ENCODE measurements around the gene GARIN5B.
A peak's percentile ranks its signal among the peaks of the same experiment; 100 is the strongest.

GARIN5B gene

GRCh38 chr19:55400281-55401087 is 37.4 kb upstream of the GARIN5B start:
- Histone ChIP-seq H3K27ac (ENCODE audit: low read length) (no peak overlapping the region), H3K36me3 (ENCODE audit: control insufficient read depth in 1 of 2, insufficient read depth in 2 of 2, low read length in 2 of 2) (peaks cover 31 to 35% of the 10 kb centered on the region in 2 donors), H3K4me3 (ENCODE audit: low read depth in 1 of 2, low read length in 2 of 2) (no peak overlapping the region), H3K4me1 (ENCODE audit: control insufficient read depth in 1 of 2, insufficient read depth in 2 of 2, low read length in 2 of 2) (peaks cover 0 to under 1% of the 10 kb centered on the region in 2 donors), H3K27me3 (ENCODE audit: low read depth, low read length) (no peaks in the 10 kb centered on the region), H3K9me3 (ENCODE audit: control insufficient read depth in 1 of 2, low read length in 2 of 2) (no peaks in the 10 kb centered on the region)

DNA sequence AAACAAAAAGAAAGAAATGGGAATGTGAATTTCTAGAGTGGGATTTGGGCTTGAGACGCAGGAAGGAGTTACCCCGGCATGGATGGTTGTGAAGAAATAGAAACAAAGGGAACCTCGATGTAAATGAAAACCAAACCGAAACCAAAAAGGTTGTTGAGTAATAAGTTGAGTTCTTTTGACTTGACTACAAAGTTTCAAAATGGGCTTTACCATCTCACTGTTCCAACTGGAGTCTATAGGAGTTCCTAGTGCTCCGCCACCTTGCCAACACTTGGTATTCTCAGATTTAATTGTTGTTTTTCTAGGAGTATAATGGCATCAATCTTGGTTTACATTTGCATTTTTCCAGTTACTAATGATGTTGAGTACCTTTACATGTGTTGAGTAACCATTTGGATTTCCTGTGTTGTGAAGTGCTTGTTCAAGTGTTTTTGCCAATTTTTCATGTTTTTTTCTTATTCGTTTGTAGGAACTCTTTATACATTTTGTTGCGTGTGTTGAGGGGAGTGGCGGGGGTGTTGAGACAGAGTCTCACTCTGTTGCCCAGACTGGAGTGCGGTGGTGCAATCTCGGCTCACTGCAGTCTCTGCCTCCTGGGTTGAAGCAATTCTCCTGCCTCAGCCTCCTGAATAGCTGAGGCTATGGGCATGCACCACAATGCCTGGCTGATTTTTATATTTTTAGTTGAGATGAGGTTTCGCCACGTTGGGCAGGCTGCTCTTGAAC is 35.3 kb upstream of the GARIN5B start:
- H3K4me3 ChIP-seq (ENCODE audit: low read depth in 1 of 2, low read length in 2 of 2), result no peak overlapping the region
- H3K27me3 ChIP-seq (ENCODE audit: low read depth, low read length), result no peaks in the 10 kb centered on the region
- no peaks in the 10 kb centered on the region for H3K4me1 ChIP-seq (ENCODE audit: control insufficient read depth in 1 of 2, insufficient read depth in 2 of 2, low read length in 2 of 2)
- peaks cover 21 to 29% of the 10 kb centered on the region in 2 donors for H3K36me3 ChIP-seq (ENCODE audit: control insufficient read depth in 1 of 2, insufficient read depth in 2 of 2, low read length in 2 of 2)
- H3K27ac ChIP-seq (ENCODE audit: low read length), result no peak overlapping the region
- H3K9me3 ChIP-seq (ENCODE audit: control insufficient read depth in 1 of 2, low read length in 2 of 2), result no peaks in the 10 kb centered on the region

DNA sequence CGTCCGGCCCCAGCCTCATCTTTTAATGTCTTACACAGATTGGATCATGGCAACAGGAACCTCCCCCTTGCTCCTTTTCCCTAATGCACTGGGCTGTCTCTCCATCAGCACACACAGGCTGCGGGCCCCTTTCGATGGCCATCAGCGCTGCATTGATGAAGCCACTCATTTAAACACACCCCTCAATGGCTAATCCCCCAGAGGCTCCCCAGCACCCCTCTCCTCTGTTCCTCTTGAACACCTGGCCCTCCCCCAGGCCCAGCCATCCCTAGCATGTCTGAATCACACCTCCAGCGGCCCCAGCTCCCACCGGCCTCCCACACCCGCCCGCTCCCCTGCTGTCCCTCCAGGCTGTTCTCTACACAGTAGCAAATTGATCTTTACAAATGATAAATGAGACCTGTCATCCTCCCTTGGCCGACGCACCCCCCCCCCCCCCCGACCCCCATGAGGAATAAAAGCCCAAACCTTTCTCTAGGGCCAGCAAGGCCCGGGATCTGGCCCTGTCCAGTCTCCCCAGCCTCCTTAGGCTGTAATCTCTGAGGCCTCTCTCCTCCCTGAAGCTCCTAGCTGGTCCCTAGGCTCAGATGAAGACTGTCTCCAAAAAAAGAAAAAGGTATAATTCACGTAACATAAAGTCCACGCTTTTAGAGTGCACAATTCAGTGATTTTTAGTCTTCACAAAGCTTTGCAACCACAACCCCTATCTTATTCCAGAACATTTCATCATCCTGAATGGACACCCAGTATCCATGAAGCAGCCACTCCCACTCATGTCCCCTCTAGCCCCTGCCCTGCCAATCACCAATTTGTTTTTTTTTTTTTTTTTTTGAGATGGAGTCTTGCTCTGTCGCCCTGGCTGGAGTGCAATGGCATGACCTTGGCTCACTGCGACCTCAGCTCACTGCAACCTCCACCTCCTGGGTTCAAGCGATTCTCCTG is 30.0 kb upstream of the GARIN5B start:
- H3K27ac ChIP-seq (ENCODE audit: low read length), result no peak overlapping the region
- peaks cover 23 to 25% of the 10 kb centered on the region in 2 donors for H3K36me3 ChIP-seq (ENCODE audit: control insufficient read depth in 1 of 2, insufficient read depth in 2 of 2, low read length in 2 of 2)
- no peaks in the 10 kb centered on the region for H3K9me3 ChIP-seq (ENCODE audit: control insufficient read depth in 1 of 2, low read length in 2 of 2)
- peaks cover 6 to 16% of the 10 kb centered on the region in 2 donors for H3K4me1 ChIP-seq (ENCODE audit: control insufficient read depth in 1 of 2, insufficient read depth in 2 of 2, low read length in 2 of 2)
- H3K27me3 ChIP-seq (ENCODE audit: low read depth, low read length), result no peaks in the 10 kb centered on the region
- no peak overlapping the region for H3K4me3 ChIP-seq (ENCODE audit: low read depth in 1 of 2, low read length in 2 of 2)

GRCh38 chr19:55391702-55392615 is 28.9 kb upstream of the GARIN5B start:
- H3K4me3 ChIP-seq (ENCODE audit: low read depth in 1 of 2, low read length in 2 of 2), result no peak overlapping the region
- H3K36me3 ChIP-seq (ENCODE audit: control insufficient read depth in 1 of 2, insufficient read depth in 2 of 2, low read length in 2 of 2), result peaks cover 23 to 30% of the 10 kb centered on the region in 2 donors
- H3K9me3 ChIP-seq (ENCODE audit: control insufficient read depth in 1 of 2, low read length in 2 of 2), result no peaks in the 10 kb centered on the region
- no peaks in the 10 kb centered on the region for H3K27me3 ChIP-seq (ENCODE audit: low read depth, low read length)
- no peak overlapping the region for H3K27ac ChIP-seq (ENCODE audit: low read length)
- peaks cover 16 to 27% of the 10 kb centered on the region in 2 donors for H3K4me1 ChIP-seq (ENCODE audit: control insufficient read depth in 1 of 2, insufficient read depth in 2 of 2, low read length in 2 of 2)

GRCh38 chr19:55391191-55391670 is 28.2 kb upstream of the GARIN5B start:
- Histone ChIP-seq H3K9me3 (ENCODE audit: control insufficient read depth in 1 of 2, low read length in 2 of 2) (no peaks in the 10 kb centered on the region), H3K27ac (ENCODE audit: low read length) (no peak overlapping the region), H3K4me3 (ENCODE audit: low read depth in 1 of 2, low read length in 2 of 2) (no peak overlapping the region), H3K4me1 (ENCODE audit: control insufficient read depth in 1 of 2, insufficient read depth in 2 of 2, low read length in 2 of 2) (peaks cover 20 to 32% of the 10 kb centered on the region in 2 donors), H3K36me3 (ENCODE audit: control insufficient read depth in 1 of 2, insufficient read depth in 2 of 2, low read length in 2 of 2) (peaks cover 23 to 30% of the 10 kb centered on the region in 2 donors), H3K27me3 (ENCODE audit: low read depth, low read length) (no peaks in the 10 kb centered on the region)

DNA sequence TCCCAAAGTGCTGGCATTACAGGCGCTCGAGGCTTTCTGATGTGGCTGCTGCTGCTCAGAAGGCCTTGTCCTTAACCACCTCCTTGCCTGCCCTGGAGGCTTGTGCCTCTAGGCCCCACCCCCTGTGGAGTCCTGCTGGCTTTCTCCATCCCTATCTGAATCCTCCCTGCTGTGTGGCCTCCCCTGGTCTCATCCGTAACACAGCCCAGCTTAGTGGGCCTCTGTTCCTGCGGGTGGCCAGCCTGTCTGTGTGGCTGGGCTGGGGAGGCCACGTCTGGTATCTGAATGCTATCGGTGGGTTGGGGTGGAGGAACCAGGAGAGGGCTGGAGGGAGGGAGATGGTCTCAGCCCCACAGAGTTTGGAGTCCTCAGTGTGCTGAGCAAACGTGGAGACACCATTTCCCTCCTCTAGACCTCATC is 27.4 kb upstream of the GARIN5B start:
- H3K4me1 ChIP-seq (ENCODE audit: control insufficient read depth in 1 of 2, insufficient read depth in 2 of 2, low read length in 2 of 2), result peaks cover 20 to 32% of the 10 kb centered on the region in 2 donors
- peaks cover 23 to 31% of the 10 kb centered on the region in 2 donors for H3K36me3 ChIP-seq (ENCODE audit: control insufficient read depth in 1 of 2, insufficient read depth in 2 of 2, low read length in 2 of 2)
- H3K4me3 ChIP-seq (ENCODE audit: low read depth in 1 of 2, low read length in 2 of 2), result no peak overlapping the region
- H3K27ac ChIP-seq (ENCODE audit: low read length), result no peak overlapping the region
- no peaks in the 10 kb centered on the region for H3K27me3 ChIP-seq (ENCODE audit: low read depth, low read length)
- no peaks in the 10 kb centered on the region for H3K9me3 ChIP-seq (ENCODE audit: control insufficient read depth in 1 of 2, low read length in 2 of 2)

DNA sequence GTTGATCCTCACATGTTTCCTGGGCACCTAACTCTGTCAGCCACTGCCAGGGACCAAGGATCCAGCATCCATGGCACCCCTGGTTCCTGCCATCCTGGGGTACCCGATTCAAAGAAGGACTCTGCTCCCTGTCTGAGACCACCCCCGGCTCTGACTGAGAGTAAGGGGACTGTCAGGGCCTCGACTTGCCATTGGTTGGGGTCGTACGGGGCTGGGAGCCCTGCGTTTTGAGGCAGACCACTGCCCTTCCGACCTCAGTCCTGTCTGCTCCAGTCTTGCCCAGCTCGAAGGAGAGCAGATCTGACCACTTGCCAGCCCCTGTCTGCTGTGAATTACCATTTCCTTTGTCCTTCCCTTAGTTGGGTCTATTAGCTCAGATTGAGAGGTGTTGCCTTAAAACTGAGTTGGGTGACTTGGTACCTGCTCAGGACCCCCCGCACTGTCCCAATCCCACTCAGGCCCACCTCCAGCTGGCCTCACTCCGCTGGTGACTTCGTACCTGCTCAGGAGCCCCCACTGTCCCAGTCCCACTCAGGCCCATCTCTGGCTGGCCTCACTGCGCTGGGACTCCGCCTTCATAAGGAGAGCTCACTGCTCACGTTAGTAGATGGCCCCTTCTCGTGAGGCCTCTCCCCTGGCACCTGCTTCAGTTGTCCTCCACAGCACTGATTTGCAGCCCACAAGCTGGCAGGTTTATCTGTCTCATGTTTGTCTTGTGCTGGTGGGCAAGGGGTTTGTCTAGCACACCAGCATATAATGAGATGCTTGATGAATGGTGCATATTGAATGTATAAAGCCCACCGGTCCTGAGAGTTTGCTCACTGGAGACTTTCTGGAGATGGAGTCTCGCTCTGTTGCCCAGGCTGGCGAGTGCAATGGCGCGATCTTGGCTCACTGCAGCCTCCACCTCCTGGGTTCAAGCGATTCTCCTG is 26.6 kb upstream of the GARIN5B start:
- Histone ChIP-seq H3K9me3 (ENCODE audit: control insufficient read depth in 1 of 2, low read length in 2 of 2) (no peaks in the 10 kb centered on the region), H3K4me1 (ENCODE audit: control insufficient read depth in 1 of 2, insufficient read depth in 2 of 2, low read length in 2 of 2) (peaks cover 22 to 36% of the 10 kb centered on the region in 2 donors), H3K36me3 (ENCODE audit: control insufficient read depth in 1 of 2, insufficient read depth in 2 of 2, low read length in 2 of 2) (peaks cover 23 to 33% of the 10 kb centered on the region in 2 donors), H3K27me3 (ENCODE audit: low read depth, low read length) (no peaks in the 10 kb centered on the region), H3K4me3 (ENCODE audit: low read depth in 1 of 2, low read length in 2 of 2) (no peak overlapping the region), H3K27ac (ENCODE audit: low read length) (no peak overlapping the region)

DNA sequence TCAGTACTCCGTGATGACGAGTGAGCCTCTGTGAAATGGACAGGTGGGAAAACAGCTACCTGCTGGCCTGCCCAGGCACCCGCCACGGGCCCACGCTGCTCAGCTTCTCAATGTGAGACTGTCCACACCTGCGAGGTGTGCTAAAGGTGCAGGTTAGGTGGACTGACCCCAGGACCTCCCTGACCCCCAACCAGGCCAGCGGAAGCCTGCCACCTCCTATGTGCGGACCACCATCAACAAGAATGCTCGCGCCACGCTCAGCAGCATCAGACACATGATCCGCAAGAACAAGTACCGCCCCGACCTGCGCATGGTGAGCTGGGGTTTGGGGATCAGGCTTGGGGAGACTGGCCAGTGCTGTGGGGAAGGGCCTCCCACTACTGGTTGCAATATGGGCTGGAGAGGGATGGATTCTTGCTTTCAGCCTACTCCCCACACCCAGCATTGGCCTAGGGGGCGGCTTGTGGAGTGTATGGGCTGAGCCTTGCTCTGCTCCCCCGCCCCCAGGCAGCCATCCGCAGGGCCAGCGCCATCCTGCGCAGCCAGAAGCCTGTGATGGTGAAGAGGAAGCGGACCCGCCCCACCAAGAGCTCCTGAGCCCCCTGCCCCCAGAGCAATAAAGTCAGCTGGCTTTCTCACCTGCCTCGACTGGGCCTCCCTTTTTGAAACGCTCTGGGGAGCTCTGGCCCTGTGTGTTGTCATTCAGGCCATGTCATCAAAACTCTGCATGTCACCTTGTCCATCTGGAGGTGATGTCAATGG is 24.9 kb upstream of the GARIN5B start:
- peaks cover 23 to 33% of the 10 kb centered on the region in 2 donors for H3K36me3 ChIP-seq (ENCODE audit: control insufficient read depth in 1 of 2, insufficient read depth in 2 of 2, low read length in 2 of 2)
- H3K9me3 ChIP-seq (ENCODE audit: control insufficient read depth in 1 of 2, low read length in 2 of 2), result no peaks in the 10 kb centered on the region
- no peak overlapping the region for H3K27ac ChIP-seq (ENCODE audit: low read length)
- H3K4me3 ChIP-seq (ENCODE audit: low read depth in 1 of 2, low read length in 2 of 2), result peak overlapping the region; percentile 92 to 97
- H3K4me1 ChIP-seq (ENCODE audit: control insufficient read depth in 1 of 2, insufficient read depth in 2 of 2, low read length in 2 of 2), result peaks cover 24 to 46% of the 10 kb centered on the region in 2 donors
- H3K27me3 ChIP-seq (ENCODE audit: low read depth, low read length), result no peaks in the 10 kb centered on the region

DNA sequence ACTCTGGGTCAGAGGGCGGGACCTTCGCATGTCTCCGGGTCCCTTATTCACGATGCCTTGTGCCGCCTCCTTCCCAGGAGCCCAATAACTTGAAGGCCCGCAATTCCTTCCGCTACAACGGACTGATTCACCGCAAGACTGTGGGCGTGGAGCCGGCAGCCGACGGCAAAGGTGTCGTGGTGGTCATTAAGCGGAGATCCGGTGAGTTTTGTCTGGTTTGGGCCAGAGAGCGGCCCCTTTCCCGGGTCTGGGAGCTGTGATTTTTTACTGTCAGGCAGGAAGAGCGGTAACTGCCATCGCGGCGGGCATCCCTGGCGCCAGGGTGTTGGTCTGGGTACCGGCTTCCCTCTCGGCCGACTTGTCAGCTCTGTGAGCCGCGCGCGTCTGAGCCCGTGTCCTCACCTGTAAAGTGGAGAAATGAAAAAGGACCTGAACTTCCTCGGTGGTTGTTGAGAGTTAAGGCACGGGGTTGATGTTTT is 23.5 kb upstream of the GARIN5B start:
- peak overlapping the region; percentile 85 for H3K27ac ChIP-seq (ENCODE audit: low read length)
- H3K4me3 ChIP-seq (ENCODE audit: low read depth in 1 of 2, low read length in 2 of 2), result peak overlapping the region; percentile 92 to 97
- peaks cover 24 to 46% of the 10 kb centered on the region in 2 donors for H3K4me1 ChIP-seq (ENCODE audit: control insufficient read depth in 1 of 2, insufficient read depth in 2 of 2, low read length in 2 of 2)
- H3K9me3 ChIP-seq (ENCODE audit: control insufficient read depth in 1 of 2, low read length in 2 of 2), result no peaks in the 10 kb centered on the region
- H3K27me3 ChIP-seq (ENCODE audit: low read depth, low read length), result no peaks in the 10 kb centered on the region
- peaks cover 23 to 33% of the 10 kb centered on the region in 2 donors for H3K36me3 ChIP-seq (ENCODE audit: control insufficient read depth in 1 of 2, insufficient read depth in 2 of 2, low read length in 2 of 2)
